Rectal smooth muscle tissue (tissue), 1 donor: ENCODE measurements around the gene SIGLEC10.
"Not testable (repeated sequence)": the region's sequence is repeated elsewhere in the genome, so short reads cannot be mapped to it uniquely, and the experiment has no call there.

Source experiments
- H3K27ac ChIP-seq: one replicate; pipeline ENCODE4 v1.7.0; 2013; ENCODE audit warnings: low read depth, low read length, inconsistent platforms
- H3K27me3 ChIP-seq: one replicate; pipeline ENCODE4 v1.7.0; 2013; ENCODE audit warnings: low read length; ENCODE audit not compliant: control insufficient read depth, insufficient read depth
- H3K36me3 ChIP-seq: one replicate; pipeline ENCODE4 v1.7.0; 2013; ENCODE audit warnings: low read length; ENCODE audit not compliant: control insufficient read depth, insufficient read depth
- H3K4me1 ChIP-seq: one replicate; pipeline ENCODE4 v1.7.0; 2013; ENCODE audit warnings: low read length; ENCODE audit not compliant: control insufficient read depth, insufficient read depth
- H3K4me3 ChIP-seq: one replicate; pipeline ENCODE4 v1.7.0; 2013; ENCODE audit warnings: low read length
- H3K9ac ChIP-seq: one replicate; pipeline ENCODE4 v1.7.0; 2013; ENCODE audit warnings: low read length

Gene SIGLEC10

GRCh38 chr19:51427201-51427600, 9.8 kb upstream of the SIGLEC10 start:
- no peaks in the 10 kb centered on the region for H3K27me3 ChIP-seq
- no peak overlapping the region for H3K4me3 ChIP-seq
- H3K27ac ChIP-seq, result no peak overlapping the region
- no peak overlapping the region for H3K9ac ChIP-seq
- H3K36me3 ChIP-seq, result no peaks in the 10 kb centered on the region
- no peaks in the 10 kb centered on the region for H3K4me1 ChIP-seq

- H3K4me3 ChIP-seq, result no peak overlapping the region
- no peaks in the 10 kb centered on the region for H3K36me3 ChIP-seq
- H3K4me1 ChIP-seq, result no peaks in the 10 kb centered on the region
- no peak overlapping the region for H3K9ac ChIP-seq
- H3K27ac ChIP-seq, result no peak overlapping the region
- H3K27me3 ChIP-seq, result peaks cover 3% of the 10 kb centered on the region
Measured at GRCh38 chr19:51422053-51422448, 4.6 kb upstream of the SIGLEC10 start.

- Histone ChIP-seq H3K27me3 (peaks cover 3% of the 10 kb centered on the region), H3K4me1 (no peaks in the 10 kb centered on the region), H3K9ac (no peak overlapping the region), H3K4me3 (no peak overlapping the region), H3K36me3 (no peaks in the 10 kb centered on the region), H3K27ac (no peak overlapping the region)
Measured at GRCh38 chr19:51421229-51422052, 4.0 kb upstream of the SIGLEC10 start.

- H3K27me3 ChIP-seq, H3K9ac ChIP-seq, H3K4me3 ChIP-seq, H3K4me1 ChIP-seq, H3K36me3 ChIP-seq, H3K27ac ChIP-seq: not testable (repeated sequence)
Measured at GRCh38 chr19:51420511-51420910, 3.1 kb upstream of the SIGLEC10 start.

GRCh38 chr19:51418707-51419106, 1.3 kb upstream of the SIGLEC10 start:
- Histone ChIP-seq H3K27me3 (peaks cover 3% of the 10 kb centered on the region), H3K4me3 (no peak overlapping the region), H3K36me3 (no peaks in the 10 kb centered on the region), H3K4me1 (no peaks in the 10 kb centered on the region), H3K27ac (no peak overlapping the region), H3K9ac (no peak overlapping the region)

- Histone ChIP-seq H3K4me3 (no peak overlapping the region), H3K4me1 (no peaks in the 10 kb centered on the region), H3K36me3 (no peaks in the 10 kb centered on the region), H3K9ac (no peak overlapping the region), H3K27ac (no peak overlapping the region), H3K27me3 (peaks cover 3% of the 10 kb centered on the region)
Measured at GRCh38 chr19:51417810-51418157, 342 bp upstream of the SIGLEC10 start.

- H3K27ac ChIP-seq, H3K27me3 ChIP-seq, H3K4me1 ChIP-seq, H3K4me3 ChIP-seq, H3K9ac ChIP-seq, H3K36me3 ChIP-seq: not testable (repeated sequence)
Measured at GRCh38 chr19:51416422-51416821, 1.0 kb downstream of the SIGLEC10 start.

- H3K27me3 ChIP-seq, result no peaks in the 10 kb centered on the region
Measured at GRCh38 chr19:51415187-51415586, 2.3 kb downstream of the SIGLEC10 start.

GRCh38 chr19:51410950-51411748, 6.3 kb downstream of the SIGLEC10 start:
- H3K27ac ChIP-seq, result no peak overlapping the region
- no peak overlapping the region for H3K4me3 ChIP-seq
- no peaks in the 10 kb centered on the region for H3K4me1 ChIP-seq
- H3K36me3 ChIP-seq, result no peaks in the 10 kb centered on the region
- no peak overlapping the region for H3K9ac ChIP-seq
- H3K27me3 ChIP-seq, result no peaks in the 10 kb centered on the region

More at GRCh38 chr19:51415187-51415586, 2.3 kb downstream of the SIGLEC10 start:
- Histone ChIP-seq H3K4me1 (no peaks in the 10 kb centered on the region), H3K27ac (no peak overlapping the region), H3K9ac (no peak overlapping the region), H3K36me3 (no peaks in the 10 kb centered on the region), H3K4me3 (no peak overlapping the region)

GRCh38 chr19:51407511-51408131, 9.8 kb downstream of the SIGLEC10 start:
- Histone ChIP-seq H3K4me3 (no peak overlapping the region), H3K27ac (no peak overlapping the region), H3K4me1 (no peaks in the 10 kb centered on the region), H3K9ac (no peak overlapping the region), H3K36me3 (no peaks in the 10 kb centered on the region), H3K27me3 (no peaks in the 10 kb centered on the region)

- Histone ChIP-seq H3K4me1 (no peaks in the 10 kb centered on the region), H3K36me3 (no peaks in the 10 kb centered on the region), H3K27ac (no peak overlapping the region), H3K9ac (no peak overlapping the region), H3K4me3 (no peak overlapping the region), H3K27me3 (no peaks in the 10 kb centered on the region)
Measured at GRCh38 chr19:51402117-51402516, 15.3 kb downstream of the SIGLEC10 start.

GRCh38 chr19:51399936-51400335, 17.5 kb downstream of the SIGLEC10 start:
- not testable (repeated sequence) for H3K9ac ChIP-seq, H3K27ac ChIP-seq, H3K36me3 ChIP-seq, H3K4me1 ChIP-seq, H3K27me3 ChIP-seq, H3K4me3 ChIP-seq
